HG03520 (cell line): Measurements from ENCODE around the gene GNPTAB.
"Not testable (repeated sequence)": the region's sequence is repeated elsewhere in the genome, so short reads cannot be mapped to it uniquely, and the experiment has no call there.

Experiments
- ATAC-seq: cut with Tn5 transposase; IDR thresholded peaks from one replicate; pipeline ENCODE4 v1.9.1; 2021; ENCODE audit warnings: mild to moderate bottlenecking, moderate library complexity; ENCODE audit not compliant: unreplicated experiment

The GNPTAB gene

DNA sequence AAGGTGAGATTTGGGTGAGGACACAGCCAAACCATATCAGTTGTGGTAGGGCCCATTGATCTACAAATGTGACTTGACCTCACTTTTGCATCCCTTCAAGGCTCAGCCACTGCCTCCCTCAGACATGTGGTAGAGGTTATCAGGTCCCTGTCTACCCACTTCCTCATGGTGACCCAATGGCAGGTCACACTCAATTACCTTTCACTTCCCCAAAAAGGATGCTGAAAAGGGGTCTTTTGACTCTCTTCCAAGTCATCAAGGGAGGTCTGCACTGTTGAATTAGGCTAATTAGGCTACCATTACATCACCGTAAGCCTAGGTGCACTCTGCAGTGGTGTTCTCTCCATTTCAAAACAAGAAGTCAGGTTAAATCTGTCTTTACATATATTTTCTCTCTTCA, 24.0 kb upstream of the GNPTAB start:
- ATAC-seq = peak; percentile 53

GRCh38 chr12:101852998-101853397, 22.2 kb upstream of the GNPTAB start:
- no peak for ATAC-seq

GRCh38 chr12:101850199-101850598, 19.4 kb upstream of the GNPTAB start:
- no peak for ATAC-seq

DNA sequence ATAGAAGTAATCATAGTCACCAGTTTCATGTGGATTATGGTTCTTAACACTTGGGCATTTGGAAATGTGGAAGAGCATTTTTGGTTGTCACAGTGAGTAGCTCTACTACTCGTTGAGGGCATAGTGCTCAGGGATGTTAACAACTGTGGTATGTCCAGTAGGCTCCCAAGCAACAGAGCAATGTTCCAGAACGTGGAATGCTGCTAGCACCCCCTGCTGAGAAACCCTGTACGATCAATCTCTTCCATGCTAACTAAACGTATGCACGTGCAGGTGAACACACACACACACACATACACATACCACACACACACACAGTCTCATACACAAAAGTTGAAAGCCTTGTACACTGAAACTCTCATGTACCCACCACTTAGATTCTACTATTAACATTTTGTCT, 16.6 kb upstream of the GNPTAB start:
- no peak for ATAC-seq

DNA sequence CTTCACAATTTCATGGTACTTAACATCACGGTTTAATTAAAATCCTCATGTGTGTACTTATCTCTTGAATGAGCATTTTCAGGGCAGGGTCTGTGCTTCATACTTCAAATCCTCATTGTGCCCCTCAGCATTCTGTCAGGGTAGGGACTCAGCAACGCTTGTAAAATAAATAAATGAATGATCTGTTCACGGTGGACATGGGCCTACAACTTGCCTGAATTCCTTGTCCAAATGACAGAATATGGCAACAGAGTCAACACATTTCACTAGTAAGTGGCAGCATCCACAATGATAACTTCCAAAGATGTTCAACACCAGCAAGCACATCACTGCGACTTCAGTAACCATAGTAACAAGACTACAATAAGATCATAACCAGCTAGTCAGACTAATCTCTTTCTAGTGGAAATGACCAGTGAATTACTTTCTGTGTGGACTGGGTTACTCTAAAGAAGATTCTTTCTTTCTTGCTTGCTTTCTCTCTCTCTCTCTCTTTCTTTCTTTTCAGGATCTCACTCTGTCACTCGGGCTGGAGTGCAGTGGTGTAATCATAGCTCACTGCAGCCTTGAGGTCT, 14.5 kb upstream of the GNPTAB start:
- ATAC-seq = no peak

GRCh38 chr12:101841069-101841468, 10.3 kb upstream of the GNPTAB start:
- ATAC-seq = no peak

GRCh38 chr12:101839324-101840283, 8.8 kb upstream of the GNPTAB start:
- peak; percentile 53 for ATAC-seq

DNA sequence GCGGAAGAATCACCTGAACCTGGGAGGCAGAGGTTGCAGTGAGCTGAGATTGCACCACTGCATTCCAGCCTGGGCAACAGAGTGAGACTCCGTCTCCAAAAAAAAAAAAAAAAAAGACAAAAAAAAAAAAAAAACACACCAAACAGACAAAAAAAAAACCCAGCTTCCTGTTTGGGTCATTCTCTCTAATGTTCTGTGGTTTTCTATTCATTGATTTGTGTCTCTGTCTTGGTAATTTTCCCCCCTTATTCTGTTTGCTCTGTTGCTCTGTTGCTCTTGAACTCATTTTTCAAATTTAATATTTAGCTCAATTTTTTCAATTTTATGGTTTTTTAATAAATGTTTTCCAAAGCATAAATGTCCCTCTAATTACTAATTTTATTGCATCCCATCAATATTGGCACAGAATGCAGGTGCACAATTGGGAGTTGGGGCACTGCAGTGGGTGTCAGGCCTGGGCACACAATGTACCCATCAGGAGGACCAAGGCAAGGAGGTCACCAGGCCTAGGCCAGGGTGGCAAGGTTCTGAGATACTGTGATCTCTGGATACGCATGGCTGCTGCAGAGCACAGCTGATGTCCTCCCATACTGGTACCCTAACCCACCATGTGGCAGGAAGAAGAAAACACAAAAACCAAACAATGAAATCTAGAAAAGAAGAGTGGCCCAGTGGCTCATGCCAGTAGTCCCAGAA, 8.0 kb upstream of the GNPTAB start:
- no peak for ATAC-seq

DNA sequence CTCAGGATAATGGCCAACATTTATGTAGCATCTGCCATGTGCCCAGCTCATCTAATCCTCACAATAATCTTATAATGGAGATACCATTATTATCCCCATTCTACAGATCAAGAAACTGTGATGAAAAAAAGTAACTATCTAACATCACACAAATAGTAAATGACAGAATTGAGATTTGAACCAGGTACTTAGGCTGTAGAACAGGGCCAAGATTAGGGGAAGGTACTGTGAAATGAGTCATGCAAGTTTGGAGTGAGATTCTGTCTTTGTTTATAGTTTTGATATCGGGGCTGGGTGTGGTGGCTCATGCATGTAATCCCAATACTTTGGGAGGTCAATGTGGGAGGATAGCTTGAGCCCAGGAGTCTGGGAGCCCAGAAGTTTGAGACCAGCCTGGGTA, 1.3 kb upstream of the GNPTAB start:
- no peak for ATAC-seq

GRCh38 chr12:101829639-101830366, 956 bp downstream of the GNPTAB start:
- ATAC-seq = no peak

- ATAC-seq = no peak
These were observed 2.1 kb downstream of the GNPTAB start for GRCh38 chr12:101828463-101829196.

GRCh38 chr12:101826766-101827368, 3.9 kb downstream of the GNPTAB start:
- ATAC-seq = no peak

DNA sequence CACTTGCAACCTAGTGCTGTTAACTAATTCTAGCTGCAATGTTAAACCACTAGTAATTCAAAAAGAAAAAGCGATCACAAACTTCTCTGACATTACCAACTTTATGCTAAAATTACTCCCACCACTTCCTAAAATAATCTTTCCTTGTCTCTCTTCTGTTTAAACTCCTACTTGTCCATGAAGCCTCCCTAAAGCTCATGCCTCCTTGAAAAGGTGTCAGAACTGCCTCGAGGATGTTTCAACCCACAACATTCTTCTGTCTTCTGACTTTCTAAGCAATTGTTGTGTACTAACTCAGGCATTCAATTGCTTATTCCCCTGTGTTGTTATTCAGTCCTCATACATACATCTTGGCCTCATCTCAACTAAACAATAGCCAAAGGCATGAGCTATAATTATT, 5.9 kb downstream of the GNPTAB start:
- ATAC-seq = no peak

DNA sequence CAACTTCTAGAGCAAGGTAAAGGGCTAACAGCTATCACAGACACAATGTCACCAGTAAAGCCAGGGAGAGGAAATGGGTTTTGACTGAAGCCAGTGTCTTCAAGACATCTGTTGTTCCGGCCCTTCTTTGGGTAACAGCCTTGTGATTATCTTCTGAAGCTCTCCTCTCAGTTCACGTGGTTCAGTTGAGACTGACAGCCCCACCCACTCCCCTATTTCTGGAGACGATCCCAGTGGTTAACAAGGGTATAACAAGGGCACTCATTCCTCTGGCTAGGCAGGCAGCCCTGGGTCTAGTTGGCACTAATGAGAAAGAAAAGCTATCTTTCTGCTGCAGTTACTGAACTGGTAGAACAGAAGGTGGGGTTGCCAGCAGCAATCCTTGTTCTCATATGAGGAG, 6.9 kb downstream of the GNPTAB start:
- ATAC-seq = peak; percentile 83

GRCh38 chr12:101823039-101823438, 7.7 kb downstream of the GNPTAB start:
- ATAC-seq = no peak

GRCh38 chr12:101819467-101819866, 11.3 kb downstream of the GNPTAB start:
- ATAC-seq = peak; percentile 44

GRCh38 chr12:101818689-101819088, 12.1 kb downstream of the GNPTAB start:
- not testable (repeated sequence) for ATAC-seq

DNA sequence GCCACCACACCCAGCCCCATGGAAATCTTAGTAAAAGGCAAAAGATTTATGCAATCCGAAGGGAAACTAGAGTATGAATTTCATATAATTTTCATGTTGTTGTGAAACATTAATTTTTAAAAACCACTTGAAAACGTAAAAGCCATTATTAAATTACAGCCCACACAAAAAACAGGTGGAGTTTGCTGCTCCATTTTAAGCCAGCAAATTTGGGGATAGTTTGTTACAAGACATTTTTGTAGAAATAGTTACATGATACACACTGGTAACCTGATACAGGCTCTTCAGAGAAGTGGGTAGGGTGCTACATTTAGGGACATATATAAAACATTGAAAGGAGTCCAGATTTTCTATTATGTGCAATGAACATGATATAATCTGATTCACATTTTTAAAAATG, 17.6 kb downstream of the GNPTAB start:
- no peak for ATAC-seq

GRCh38 chr12:101812716-101813115, 18.0 kb downstream of the GNPTAB start:
- ATAC-seq = not testable (repeated sequence)

DNA sequence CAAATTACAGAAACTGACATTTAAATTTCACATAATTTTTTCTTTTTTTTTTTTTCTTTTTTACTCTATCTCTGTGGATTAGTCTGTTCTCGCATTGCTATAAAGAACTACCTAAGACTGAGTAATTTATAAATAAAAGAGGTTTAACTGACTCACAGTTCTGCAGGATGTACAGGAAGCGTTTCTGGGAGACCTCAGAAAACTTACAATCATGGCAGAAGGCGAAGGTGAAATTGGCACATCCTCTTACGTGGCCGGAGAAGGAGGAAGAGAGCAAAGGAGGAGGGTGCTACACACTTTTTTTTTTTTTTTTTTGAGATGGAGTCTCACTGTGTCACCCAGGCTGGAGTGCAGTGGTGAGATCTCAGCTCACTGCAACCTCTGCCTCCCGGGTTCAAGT, 19.4 kb downstream of the GNPTAB start:
- not testable (repeated sequence) for ATAC-seq
